SW480 (cell line): ENCODE results near the gene ANKRD63.

Experiments
- DNase-seq: peaks from one replicate; pipeline ENCODE4 v3.0.0-alpha.2; 2016; ENCODE audit warnings: low spot score

ANKRD63 gene

GRCh38 chr15:40282869-40283614, at the start of gene ANKRD63:
Gene ANKRD63, minus strand, starts transcription at chr15:40283064. Its CDS starts 478 bp downstream, at chr15:40282586.
- DNase-seq, result no peak

- DNase-seq, result no peak
Observed at GRCh38 chr15:40332113-40332781, 49.4 kb upstream of the ANKRD63 start.

- DNase-seq, result no peak
Observed at GRCh38 chr15:40331637-40332036, 48.8 kb upstream of the ANKRD63 start.

- no peak for DNase-seq
Observed at GRCh38 chr15:40331026-40331425, 48.2 kb upstream of the ANKRD63 start.

- no peak for DNase-seq
Observed at GRCh38 chr15:40330368-40330836, 47.5 kb upstream of the ANKRD63 start.

GRCh38 chr15:40329804-40330203, 46.9 kb upstream of the ANKRD63 start:
- no peak for DNase-seq

- no peak for DNase-seq
Observed at GRCh38 chr15:40328751-40329150, 45.9 kb upstream of the ANKRD63 start.

GRCh38 chr15:40328176-40328575, 45.3 kb upstream of the ANKRD63 start:
- peak; percentile 33 for DNase-seq

- no peak for DNase-seq
Observed at GRCh38 chr15:40327457-40327856, 44.6 kb upstream of the ANKRD63 start.

GRCh38 chr15:40325700-40326099, 42.8 kb upstream of the ANKRD63 start:
- no peak for DNase-seq

- no peak for DNase-seq
Observed at GRCh38 chr15:40325188-40325587, 42.3 kb upstream of the ANKRD63 start.

GRCh38 chr15:40323953-40324937, 41.4 kb upstream of the ANKRD63 start:
- no peak for DNase-seq

GRCh38 chr15:40323239-40323952, 40.5 kb upstream of the ANKRD63 start, which contains the start of gene INAFM2:
Gene INAFM2, plus strand, starts transcription at chr15:40323692. Its CDS starts 364 bp downstream, at chr15:40324056.
- peak; percentile 90 for DNase-seq

GRCh38 chr15:40322531-40323238, 39.8 kb upstream of the ANKRD63 start:
- DNase-seq, result no peak

GRCh38 chr15:40320931-40321371, 38.1 kb upstream of the ANKRD63 start:
- DNase-seq, result peak; percentile 67

- DNase-seq, result no peak
Observed at GRCh38 chr15:40320409-40320808, 37.5 kb upstream of the ANKRD63 start.

GRCh38 chr15:40317580-40317979, 34.7 kb upstream of the ANKRD63 start:
- DNase-seq, result no peak

GRCh38 chr15:40316931-40317330, 34.1 kb upstream of the ANKRD63 start:
- no peak for DNase-seq

- no peak for DNase-seq
Observed at GRCh38 chr15:40314723-40315276, 31.9 kb upstream of the ANKRD63 start.
